HAP-1 (cell line): ENCODE measurements around the gene PTGER3.
"Not testable (repeated sequence)": the region's sequence is repeated elsewhere in the genome, so short reads cannot be mapped to it uniquely, and the experiment has no call there.

Experiments
- DNase-seq, 2 experiments: peaks; one replicate each; pipeline ENCODE4 v3.0.0-alpha.2; 2016 to 2020; ENCODE audit warnings: low spot score in 2 of 2
- H3K27me3 ChIP-seq: fragments of 250-450 bp; sonication (Bioruptor Pico); 2 replicates; pipeline ENCODE4 v1.5.1; 2020; ENCODE audit warnings: low read depth, mild to moderate bottlenecking, moderate library complexity
- H3K36me3 ChIP-seq: fragments of 250-450 bp; sonication (Bioruptor Pico); replicated peaks from 2 replicates; pipeline ENCODE4 v1.5.1; 2020; ENCODE audit warnings: mild to moderate bottlenecking
- H3K4me1 ChIP-seq: fragments of 250-450 bp; sonication (Bioruptor Pico); 2 replicates; pipeline ENCODE4 v1.5.1; 2020; ENCODE audit warnings: mild to moderate bottlenecking
- H3K4me3 ChIP-seq: fragments of 250-450 bp; sonication (Bioruptor Pico); 2 replicates; pipeline ENCODE4 v1.5.1; 2020; ENCODE audit warnings: mild to moderate bottlenecking, moderate library complexity
- H3K9me3 ChIP-seq: fragments of 250-450 bp; sonication (Bioruptor Pico); 2 replicates; pipeline ENCODE4 v1.5.1; 2020; ENCODE audit warnings: mild to moderate bottlenecking, moderate library complexity
- in situ Hi-C: fragments of 300-500 bp; cut with MboI; formaldehyde crosslinking; loops from 3 replicates; pipeline ENCODE4 v1.14.3; 2020; ENCODE audit warnings: low sequenced_read_pairs, inconsistent platforms, mixed read lengths

Gene PTGER3

DNA sequence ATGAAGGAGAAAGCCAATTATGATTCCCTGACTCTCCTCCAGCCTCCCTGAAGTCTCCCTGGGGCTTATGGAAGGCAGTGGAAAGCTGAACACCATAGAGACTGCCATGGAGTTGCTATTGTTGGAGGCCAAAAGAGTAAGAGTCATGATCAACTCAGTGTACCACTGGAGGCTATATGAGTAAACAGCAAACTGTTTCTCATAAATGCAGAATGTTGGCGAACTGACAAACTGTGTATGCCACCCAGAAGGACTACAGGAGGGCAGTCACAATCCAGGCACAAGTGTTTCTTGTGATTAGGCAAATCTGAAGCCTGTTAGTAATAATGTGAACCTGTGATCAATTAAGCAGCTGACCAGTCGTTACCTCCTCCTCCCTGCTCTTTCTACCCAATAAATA is 62.3 kb downstream of the PTGER3 start:
- H3K4me3 ChIP-seq, H3K27me3 ChIP-seq, H3K36me3 ChIP-seq, in situ Hi-C loops, H3K9me3 ChIP-seq, DNase-seq, H3K4me1 ChIP-seq: not testable (repeated sequence)

DNA sequence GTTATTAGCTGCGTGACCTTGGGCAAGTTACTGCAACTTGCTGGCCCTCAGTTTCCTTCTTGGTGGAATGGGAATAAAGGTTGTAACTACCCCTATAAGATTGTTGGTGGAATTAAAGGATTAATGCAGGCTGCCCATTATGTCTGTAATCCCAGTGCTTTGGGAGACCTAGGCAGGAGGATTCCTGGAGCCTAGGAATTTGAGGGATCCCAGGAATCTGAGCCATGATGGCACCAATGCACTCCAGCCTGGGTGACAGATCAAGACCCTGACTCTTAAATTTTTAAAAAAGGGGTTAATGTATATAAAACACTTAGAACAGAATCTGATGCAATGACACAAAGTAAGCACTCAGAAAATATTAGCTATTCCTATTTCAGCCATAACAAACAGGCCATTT is 67.3 kb downstream of the PTGER3 start:
- in situ Hi-C loops, result no loop called here
- H3K9me3 ChIP-seq, result no peaks in the 10 kb centered on the region
- H3K4me1 ChIP-seq, result peaks cover 3% of the 10 kb centered on the region
- no peak for DNase-seq
- H3K27me3 ChIP-seq, result no peaks in the 10 kb centered on the region
- no peaks in the 10 kb centered on the region for H3K36me3 ChIP-seq
- no peak overlapping the region for H3K4me3 ChIP-seq

DNA sequence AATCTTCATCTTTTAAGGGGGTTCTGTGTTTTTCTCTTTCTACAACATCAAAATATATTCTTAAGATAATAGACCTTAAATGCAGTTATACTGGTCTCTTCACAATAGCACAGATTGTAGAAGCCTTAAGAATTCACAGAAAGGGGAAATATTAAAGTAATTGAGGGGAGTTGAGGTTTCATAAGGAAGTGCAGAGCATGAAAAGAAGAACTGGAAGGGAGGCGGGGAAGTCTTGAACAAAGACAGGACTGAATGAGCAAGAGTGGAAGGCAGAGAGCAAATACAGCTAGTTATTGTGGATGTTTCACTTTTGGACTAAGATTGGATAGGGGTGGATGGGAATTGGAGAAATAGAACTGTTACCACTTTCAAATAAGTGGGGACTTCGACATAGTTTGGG is 67.7 kb downstream of the PTGER3 start:
- no peak overlapping the region for H3K4me3 ChIP-seq
- H3K9me3 ChIP-seq, result no peaks in the 10 kb centered on the region
- peaks cover 3% of the 10 kb centered on the region for H3K4me1 ChIP-seq
- no peak for DNase-seq
- in situ Hi-C loops, result no loop called here
- no peaks in the 10 kb centered on the region for H3K36me3 ChIP-seq
- no peaks in the 10 kb centered on the region for H3K27me3 ChIP-seq

DNA sequence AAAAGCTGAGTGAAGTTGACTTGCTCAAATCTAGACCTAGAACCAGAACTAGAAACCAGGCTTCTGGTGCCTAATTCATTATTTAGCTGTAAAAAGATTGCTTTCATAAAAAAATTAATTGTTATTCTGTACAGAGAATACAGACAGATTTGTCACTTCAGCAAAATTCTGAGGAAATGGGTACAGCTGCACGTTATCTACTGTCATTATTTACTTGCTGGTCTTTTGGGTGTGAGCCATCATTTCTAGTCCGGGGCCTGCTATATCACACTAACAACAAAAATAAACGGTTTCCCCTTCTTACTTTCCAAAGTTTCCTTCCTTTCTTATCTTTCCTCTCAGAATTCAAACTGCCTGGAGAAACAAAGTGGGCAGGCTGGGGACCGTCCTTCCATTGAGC is 68.3 kb downstream of the PTGER3 start:
- H3K4me3 ChIP-seq, result no peak overlapping the region

DNA sequence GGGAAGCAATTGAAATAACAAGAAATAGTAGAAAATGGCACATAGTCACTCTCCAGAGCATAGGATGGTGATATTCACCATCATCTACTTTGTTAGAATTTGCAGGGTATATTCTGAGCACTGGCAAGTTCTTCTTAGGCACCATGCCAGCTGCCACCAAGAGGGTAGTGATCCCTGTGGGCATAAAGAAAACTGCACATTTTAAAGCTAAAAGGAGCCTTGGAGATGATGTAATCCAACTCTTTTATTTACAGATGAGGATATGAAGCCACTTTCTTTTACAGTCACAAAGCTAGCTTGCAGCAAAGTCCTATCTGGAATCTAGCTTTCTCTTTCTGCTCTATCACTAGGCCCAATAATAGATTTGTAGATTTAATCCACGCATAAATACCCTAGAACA is 69.0 kb downstream of the PTGER3 start:
- Histone ChIP-seq H3K36me3 (no peaks in the 10 kb centered on the region), H3K9me3 (no peaks in the 10 kb centered on the region), H3K27me3 (no peaks in the 10 kb centered on the region), H3K4me3 (no peak overlapping the region), H3K4me1 (peaks cover 3% of the 10 kb centered on the region)
- no peak for DNase-seq
- in situ Hi-C loops, result no loop called here

More for the DNA sequence above, 68.3 kb downstream of the PTGER3 start:
- in situ Hi-C loops, result no loop called here
- no peaks in the 10 kb centered on the region for H3K9me3 ChIP-seq
- H3K27me3 ChIP-seq, result no peaks in the 10 kb centered on the region
- H3K36me3 ChIP-seq, result no peaks in the 10 kb centered on the region
- no peak for DNase-seq
- peaks cover 3% of the 10 kb centered on the region for H3K4me1 ChIP-seq

DNA sequence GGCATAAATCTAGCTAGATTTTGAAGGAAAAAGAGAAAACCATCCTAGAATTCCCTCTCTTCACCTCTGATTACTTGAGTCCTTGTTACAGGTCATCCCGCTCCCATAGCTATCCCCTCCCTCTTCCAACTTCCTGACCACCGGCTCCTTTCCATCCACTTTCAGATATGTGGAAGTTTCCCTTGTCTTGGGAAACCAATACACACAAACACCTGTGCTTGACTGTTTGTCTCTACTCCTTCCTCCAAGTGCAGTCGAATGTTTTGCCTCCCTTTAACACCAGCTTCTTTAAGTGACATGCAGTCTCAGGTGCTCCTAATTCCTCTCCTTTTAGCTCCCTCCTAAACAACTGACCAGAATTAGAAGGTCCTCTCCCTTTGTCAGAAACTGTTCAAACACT is 70.0 kb downstream of the PTGER3 start:
- H3K9me3 ChIP-seq, result no peaks in the 10 kb centered on the region
- H3K4me3 ChIP-seq, result no peak overlapping the region
- peaks cover 3% of the 10 kb centered on the region for H3K4me1 ChIP-seq
- H3K36me3 ChIP-seq, result no peaks in the 10 kb centered on the region
- in situ Hi-C loops, result no loop called here
- DNase-seq, result no peak
- H3K27me3 ChIP-seq, result no peaks in the 10 kb centered on the region

DNA sequence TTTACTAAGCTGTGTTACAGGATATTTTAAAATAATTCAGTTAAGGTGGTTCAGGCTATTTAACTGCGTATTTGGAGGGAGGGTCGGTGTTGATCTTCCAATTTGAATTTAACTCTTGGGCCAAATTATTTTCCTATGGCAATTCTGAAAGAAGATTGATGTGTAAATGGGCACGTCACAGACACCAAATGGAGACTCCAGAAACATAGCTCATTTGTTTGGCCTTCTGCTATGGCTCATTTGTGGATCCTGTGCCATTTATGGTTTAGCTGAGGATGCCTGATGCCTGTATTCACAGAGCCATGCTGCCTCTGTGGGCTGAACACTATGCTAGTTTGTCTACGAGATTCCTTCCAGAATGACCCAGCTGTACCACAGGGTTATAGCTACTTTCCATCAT is 70.6 kb downstream of the PTGER3 start:
- DNase-seq, result no peak
- Histone ChIP-seq H3K4me1 (peaks cover 3% of the 10 kb centered on the region), H3K36me3 (no peaks in the 10 kb centered on the region), H3K4me3 (no peak overlapping the region), H3K27me3 (no peaks in the 10 kb centered on the region), H3K9me3 (no peaks in the 10 kb centered on the region)
- in situ Hi-C loops, result no loop called here

DNA sequence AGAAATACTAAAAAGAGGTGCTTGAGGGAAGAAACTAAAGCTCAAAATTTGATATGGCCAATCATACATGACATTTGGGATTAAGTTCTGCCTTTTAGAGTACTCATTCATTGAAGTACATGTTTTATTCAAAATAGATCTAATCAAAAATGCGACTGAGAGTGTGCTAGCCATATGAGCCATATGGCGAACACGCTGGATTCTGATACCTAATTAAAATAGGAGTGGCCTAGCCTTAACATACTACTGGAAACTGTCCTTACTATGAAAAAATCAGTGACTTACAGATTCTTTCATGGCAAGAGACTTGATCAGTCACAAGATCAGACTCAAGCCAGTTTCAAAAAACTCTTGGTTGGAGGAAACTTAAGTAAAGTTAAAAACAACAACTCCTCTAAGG is 73.9 kb downstream of the PTGER3 start:
- Histone ChIP-seq H3K4me1 (peaks cover under 1% of the 10 kb centered on the region; the same call in 1 of the 2 replicates), H3K9me3 (no peaks in the 10 kb centered on the region), H3K36me3 (no peaks in the 10 kb centered on the region), H3K4me3 (no peak overlapping the region), H3K27me3 (no peaks in the 10 kb centered on the region)
- in situ Hi-C loops, result no loop called here
- DNase-seq, result no peak

DNA sequence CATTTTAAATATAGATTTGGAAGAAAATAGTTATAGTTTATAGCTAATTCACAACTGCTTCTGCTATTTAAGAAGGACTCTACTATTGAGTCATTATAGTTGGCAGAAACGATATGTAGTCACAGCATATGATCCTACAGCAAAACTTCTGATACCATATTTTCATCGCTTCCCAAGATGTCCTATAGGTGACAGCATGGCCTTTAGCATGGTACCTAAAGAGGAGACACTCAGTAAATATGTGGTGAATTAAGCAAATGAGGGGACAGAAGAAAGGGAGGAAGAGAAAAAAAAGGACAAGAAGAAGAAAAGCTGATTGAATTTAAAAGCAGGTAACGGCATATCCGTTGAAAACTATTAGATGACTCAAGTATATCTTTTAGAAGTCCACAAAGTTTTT is 77.2 kb downstream of the PTGER3 start:
- no peaks in the 10 kb centered on the region for H3K9me3 ChIP-seq
- no peaks in the 10 kb centered on the region for H3K27me3 ChIP-seq
- H3K36me3 ChIP-seq, result no peaks in the 10 kb centered on the region
- DNase-seq, result no peak
- no peak overlapping the region for H3K4me3 ChIP-seq
- in situ Hi-C loops, result no loop called here
- no peaks in the 10 kb centered on the region for H3K4me1 ChIP-seq

DNA sequence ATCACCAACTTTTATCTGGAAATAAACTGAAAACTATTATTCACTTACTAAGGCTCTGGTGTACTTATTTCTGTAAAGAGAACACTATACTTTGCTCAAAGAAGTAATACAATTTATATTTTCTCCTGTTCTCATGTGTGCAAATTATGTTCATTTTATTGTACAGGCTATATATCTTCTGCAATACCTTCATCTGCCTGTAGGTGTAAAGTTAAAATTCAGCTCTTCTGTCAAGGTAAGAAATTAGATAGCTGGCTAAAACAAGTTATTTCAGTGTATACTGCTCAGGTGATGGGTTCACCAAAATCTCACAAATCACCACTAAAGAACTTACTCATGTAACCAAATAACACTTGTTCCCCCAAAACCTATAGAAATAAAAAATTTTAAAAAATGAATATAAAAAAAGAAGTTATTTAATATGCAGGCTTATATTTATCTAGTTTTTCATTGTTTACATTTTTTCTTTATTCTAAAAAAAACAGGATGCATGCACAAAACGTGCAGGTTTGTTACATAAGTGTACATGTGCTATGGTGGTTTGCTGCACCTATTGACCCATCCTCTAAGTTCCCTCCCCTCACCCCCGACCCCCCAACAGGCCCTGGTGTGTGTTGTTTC is 81.5 kb downstream of the PTGER3 start:
- no peaks in the 10 kb centered on the region for H3K9me3 ChIP-seq
- no peaks in the 10 kb centered on the region for H3K4me1 ChIP-seq
- in situ Hi-C loops, result no loop called here
- H3K36me3 ChIP-seq, result no peaks in the 10 kb centered on the region
- no peak overlapping the region for H3K4me3 ChIP-seq
- no peaks in the 10 kb centered on the region for H3K27me3 ChIP-seq
- DNase-seq, result peak in 1 of 2 experiments; percentile 13

DNA sequence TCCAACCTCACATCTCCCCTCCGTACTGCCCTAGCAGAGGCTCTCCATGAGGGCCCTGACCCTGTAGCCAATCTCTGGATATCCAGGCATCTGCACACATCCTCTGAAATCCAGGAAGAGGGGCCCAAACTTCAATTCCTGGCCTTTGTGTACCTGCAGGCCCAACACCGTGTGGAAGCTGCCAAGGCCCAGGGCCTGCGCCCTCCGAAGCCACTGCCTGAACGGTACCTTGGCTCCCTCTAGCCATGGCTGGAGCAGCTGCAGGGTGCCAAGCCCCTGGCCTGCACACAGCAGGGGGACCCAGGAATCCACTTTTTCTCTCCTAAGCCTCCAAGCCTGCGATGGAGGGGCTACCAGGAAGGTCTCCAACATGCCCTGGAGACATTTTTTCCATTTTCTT is 84.2 kb downstream of the PTGER3 start:
- no peaks in the 10 kb centered on the region for H3K9me3 ChIP-seq
- DNase-seq, result no peak
- H3K27me3 ChIP-seq, result no peaks in the 10 kb centered on the region
- no peaks in the 10 kb centered on the region for H3K36me3 ChIP-seq
- no peaks in the 10 kb centered on the region for H3K4me1 ChIP-seq
- in situ Hi-C loops, result no loop called here
- H3K4me3 ChIP-seq, result no peak overlapping the region

DNA sequence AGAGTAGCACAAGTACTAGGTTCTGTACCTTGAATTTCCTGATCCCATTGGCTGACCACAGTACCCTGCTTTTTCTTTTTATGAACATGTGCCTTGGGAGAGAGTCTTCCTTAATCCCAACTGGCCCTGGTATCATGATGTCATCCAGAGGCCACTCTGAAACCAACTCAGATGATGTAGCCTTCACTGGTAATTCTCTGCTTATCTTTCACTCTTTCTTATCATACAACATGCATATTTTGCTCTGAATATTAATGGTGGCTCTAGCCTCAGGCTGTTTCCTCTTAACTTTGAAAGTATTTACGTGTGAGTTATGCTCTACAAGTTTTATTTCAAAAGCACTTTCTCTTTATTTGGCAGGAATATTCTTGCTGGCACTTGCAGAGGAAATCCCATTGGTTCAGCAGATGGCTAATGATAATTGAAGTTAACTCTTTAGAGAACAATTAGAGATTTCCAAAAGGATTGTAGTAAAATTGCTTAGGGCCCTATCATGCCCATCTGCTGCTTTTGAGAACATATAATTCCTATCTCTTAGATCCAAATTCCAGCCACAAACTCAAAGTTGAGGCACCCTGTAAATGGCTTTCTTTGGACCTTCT is 86.1 kb downstream of the PTGER3 start:
- Histone ChIP-seq H3K4me3 (no peak overlapping the region), H3K4me1 (no peaks in the 10 kb centered on the region), H3K9me3 (no peaks in the 10 kb centered on the region), H3K36me3 (no peaks in the 10 kb centered on the region), H3K27me3 (no peaks in the 10 kb centered on the region)
- in situ Hi-C loops, result no loop called here
- no peak for DNase-seq

DNA sequence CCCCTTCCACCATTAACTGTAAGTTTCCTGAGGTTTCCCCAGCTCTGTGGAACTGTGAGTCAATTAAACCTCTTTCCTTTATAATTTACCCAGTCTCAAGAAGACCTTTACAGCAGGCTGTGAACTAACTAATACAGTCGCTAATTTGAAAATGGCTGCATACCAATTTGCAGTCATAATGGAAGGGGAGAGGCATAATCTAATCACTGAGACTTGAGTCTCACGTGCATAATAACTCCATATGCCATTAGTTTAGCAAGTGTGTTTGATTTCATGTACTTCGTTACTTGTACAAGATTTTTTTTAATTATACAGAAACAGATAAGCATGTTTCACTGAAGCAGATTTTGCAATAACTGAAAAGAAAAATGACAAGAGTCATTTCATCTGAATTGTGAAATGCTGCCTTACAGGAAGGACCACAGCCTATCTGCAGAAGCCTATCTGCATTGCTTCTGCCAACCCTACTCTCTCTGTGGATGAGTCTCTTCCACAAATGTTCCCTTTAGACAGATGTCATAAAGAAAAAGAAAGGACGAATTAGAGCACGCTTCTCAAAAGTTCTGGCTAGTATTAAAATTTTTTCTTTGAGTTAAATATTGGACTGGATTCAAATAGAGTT is 99.1 kb downstream of the PTGER3 start:
- no peaks in the 10 kb centered on the region for H3K36me3 ChIP-seq
- DNase-seq, result no peak
- in situ Hi-C loops, result no loop called here
- no peaks in the 10 kb centered on the region for H3K9me3 ChIP-seq
- H3K27me3 ChIP-seq, result no peaks in the 10 kb centered on the region
- peaks cover 4% of the 10 kb centered on the region for H3K4me1 ChIP-seq
- H3K4me3 ChIP-seq, result no peak overlapping the region

DNA sequence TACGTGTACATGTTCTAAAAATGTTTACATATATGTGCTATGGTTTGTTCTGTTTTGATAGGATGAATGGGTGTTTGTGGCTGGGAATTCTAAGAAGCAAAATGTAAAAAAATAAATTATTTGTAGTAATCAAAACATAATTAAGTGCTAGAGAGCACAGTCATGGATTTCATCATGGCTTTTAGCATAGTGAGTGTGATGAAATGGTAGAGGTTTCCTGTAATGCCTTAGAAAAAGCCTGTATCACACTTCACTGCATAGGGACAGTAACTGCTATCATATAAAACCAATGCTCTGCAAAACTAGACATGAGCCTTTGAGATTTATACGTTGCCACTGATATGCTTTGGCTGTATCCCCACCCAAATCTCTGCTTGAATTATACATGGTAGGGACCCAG is 99.8 kb downstream of the PTGER3 start:
- H3K9me3 ChIP-seq, result no peaks in the 10 kb centered on the region
- no peaks in the 10 kb centered on the region for H3K27me3 ChIP-seq
- H3K36me3 ChIP-seq, result no peaks in the 10 kb centered on the region
- in situ Hi-C loops, result no loop called here
- DNase-seq, result no peak
- H3K4me1 ChIP-seq, result peaks cover 4% of the 10 kb centered on the region
- H3K4me3 ChIP-seq, result no peak overlapping the region
